Loucy (cell line): ENCODE results near the gene PILRA.
"Not testable (repeated sequence)": the region's sequence is repeated elsewhere in the genome, so short reads cannot be mapped to it uniquely, and the experiment has no call there.

Source experiments
- H2AFZ ChIP-seq: fragments of 200-600 bp; sonication (generic); 2 replicates; pipeline ENCODE4 v1.6.0; 2016; ENCODE audit warnings: antibody characterized with exemption, mild to moderate bottlenecking, low read length, moderate library complexity
- H3F3A ChIP-seq: fragments of 200-600 bp; 2 replicates; pipeline ENCODE4 v1.6.0; 2016; ENCODE audit warnings: antibody characterized with exemption, low read depth, mild to moderate bottlenecking
- H3K27me3 ChIP-seq: fragments of 200-600 bp; sonication (generic); 2 replicates; pipeline ENCODE4 v1.6.1; 2014; ENCODE audit warnings: low read length, mild to moderate bottlenecking; ENCODE audit not compliant: insufficient read depth, poor library complexity, severe bottlenecking
- H3K36me3 ChIP-seq: fragments of 200-600 bp; sonication (generic); 2 replicates; pipeline ENCODE4 v1.6.1; 2016; ENCODE audit warnings: low read length; ENCODE audit not compliant: insufficient read depth
- H3K4me1 ChIP-seq: fragments of 200-600 bp; sonication (generic); 2 replicates; pipeline ENCODE4 v1.5.1; 2014; ENCODE audit warnings: low read length, mild to moderate bottlenecking; ENCODE audit not compliant: insufficient read depth, poor library complexity, severe bottlenecking
- H3K4me2 ChIP-seq: fragments of 200-600 bp; sonication (generic); 2 replicates; pipeline ENCODE4 v1.6.0; 2014; ENCODE audit warnings: antibody characterized with exemption, low read length, low read depth, mild to moderate bottlenecking; ENCODE audit not compliant: poor library complexity, severe bottlenecking
- H3K4me3 ChIP-seq: fragments of 200-600 bp; sonication (generic); 2 replicates; pipeline ENCODE4 v1.5.1; 2014; ENCODE audit warnings: low read length, mild to moderate bottlenecking, mixed read lengths; ENCODE audit not compliant: poor library complexity, severe bottlenecking
- H3K79me2 ChIP-seq: fragments of 200-600 bp; sonication (generic); 2 replicates; pipeline ENCODE4 v1.6.1; 2014; ENCODE audit warnings: low read length; ENCODE audit not compliant: insufficient read depth
- H3K9ac ChIP-seq: fragments of 200-600 bp; sonication (generic); 2 replicates; pipeline ENCODE4 v1.6.0; 2014; ENCODE audit warnings: mild to moderate bottlenecking, low read depth, low read length, moderate library complexity; ENCODE audit not compliant: poor library complexity, severe bottlenecking
- H3K9me2 ChIP-seq: fragments of 200-600 bp; sonication (generic); replicated peaks from 2 replicates; pipeline ENCODE4 v1.6.1; 2016; ENCODE audit warnings: low read depth, low read length, mixed read lengths
- H3K9me3 ChIP-seq: fragments of 200-600 bp; sonication (generic); 2 replicates; pipeline ENCODE4 v1.6.1; 2014; ENCODE audit warnings: mild to moderate bottlenecking, antibody characterized with exemption, low read length, low read depth; ENCODE audit not compliant: insufficient read depth
- H4K20me1 ChIP-seq: fragments of 200-600 bp; sonication (generic); 2 replicates; pipeline ENCODE4 v1.6.0; 2014; ENCODE audit warnings: antibody characterized with exemption, low read length, mild to moderate bottlenecking; ENCODE audit not compliant: insufficient read depth, poor library complexity, severe bottlenecking
- CTCF ChIP-seq: fragments of 200-600 bp; sonication (generic); conservative IDR thresholded peaks from 2 replicates; pipeline ENCODE4 v1.5.1; 2014; ENCODE audit warnings: mild to moderate bottlenecking, antibody characterized with exemption, low read length
- EZH2phosphoT487 ChIP-seq: fragments of 200-600 bp; IDR thresholded peaks from 2 replicates; pipeline ENCODE4 v1.6.1; 2018; ENCODE audit warnings: antibody characterized with exemption, mild to moderate bottlenecking, moderate library complexity, borderline replicate concordance

PILRA gene

GRCh38 chr7:100373261-100373831 is at the start of gene PILRA:
PILRA (plus strand) TSS chr7:100373487; CDS start chr7:100373657, 170 bp downstream.
- Histone ChIP-seq H3K9me3 (no peaks in the 10 kb centered on the region), H2AFZ (no peak within 1 kb of the TSS), H4K20me1 (no peaks in the 10 kb centered on the region), H3F3A (no peaks in the 10 kb centered on the region), H3K9me2 (no peaks in the 10 kb centered on the region), H3K9ac (peak within 1 kb of the TSS; percentile 61), H3K27me3 (no peaks in the 10 kb centered on the region), H3K36me3 (no peaks in the 10 kb centered on the region), H3K79me2 (no peaks in the 10 kb centered on the region), H3K4me3 (peak within 1 kb of the TSS; percentile 23), H3K4me2 (peak within 1 kb of the TSS; percentile 40), H3K4me1 (peaks cover 17% of the 10 kb centered on the region)
- TF ChIP-seq CTCF: no peak
- no peak for TF ChIP-seq EZH2phosphoT487

- not testable (repeated sequence) for H3K27me3 ChIP-seq, H3K9me2 ChIP-seq, H3K4me3 ChIP-seq, H4K20me1 ChIP-seq, H2AFZ ChIP-seq, H3K79me2 ChIP-seq, H3K9ac ChIP-seq, H3K4me2 ChIP-seq, H3K4me1 ChIP-seq, H3K36me3 ChIP-seq, H3K9me3 ChIP-seq, H3F3A ChIP-seq
Measured at GRCh38 chr7:100324194-100324593, 49.1 kb upstream of the PILRA start.

- H3K9ac ChIP-seq, H3K4me2 ChIP-seq, H2AFZ ChIP-seq, H3K27me3 ChIP-seq, H3K36me3 ChIP-seq, H4K20me1 ChIP-seq, H3K79me2 ChIP-seq, H3K9me3 ChIP-seq, H3F3A ChIP-seq, H3K9me2 ChIP-seq, H3K4me3 ChIP-seq, H3K4me1 ChIP-seq: not testable (repeated sequence)
Measured at GRCh38 chr7:100325671-100326070, 47.6 kb upstream of the PILRA start.

- not testable (repeated sequence) for H3K9me2 ChIP-seq, H3K9me3 ChIP-seq, H3K9ac ChIP-seq, H3K4me1 ChIP-seq, H3F3A ChIP-seq, H3K4me2 ChIP-seq, H3K4me3 ChIP-seq, H3K27me3 ChIP-seq, H2AFZ ChIP-seq, H3K79me2 ChIP-seq, H4K20me1 ChIP-seq, H3K36me3 ChIP-seq
Measured at GRCh38 chr7:100326914-100327313, 46.4 kb upstream of the PILRA start.

GRCh38 chr7:100335566-100336466 is 37.5 kb upstream of the PILRA start:
- not testable (repeated sequence) for H3K4me1 ChIP-seq, H3K27me3 ChIP-seq, H3K4me2 ChIP-seq, H3K9me3 ChIP-seq, H3F3A ChIP-seq, H3K9me2 ChIP-seq, H3K36me3 ChIP-seq
- H3K4me3 ChIP-seq: peak overlapping the region; percentile 76
- H2AFZ ChIP-seq: peak overlapping the region; percentile 76; the same call in 1 of the 2 replicates
- H3K79me2 ChIP-seq: peaks cover 49% of the 10 kb centered on the region
- peak overlapping the region; percentile 81 for H3K9ac ChIP-seq
- peaks cover 13% of the 10 kb centered on the region for H4K20me1 ChIP-seq

GRCh38 chr7:100338083-100338696 is 35.1 kb upstream of the PILRA start:
- H3K9me2 ChIP-seq, H3K9ac ChIP-seq, H3F3A ChIP-seq, H2AFZ ChIP-seq, H3K27me3 ChIP-seq, H3K9me3 ChIP-seq, H3K4me1 ChIP-seq: not testable (repeated sequence)
- peaks cover 63% of the 10 kb centered on the region for H3K79me2 ChIP-seq
- H3K36me3 ChIP-seq: peaks cover 14% of the 10 kb centered on the region; the same call in 1 of the 2 replicates
- H3K4me2 ChIP-seq: peak overlapping the region; percentile 66
- peaks cover 25% of the 10 kb centered on the region for H4K20me1 ChIP-seq
- peak overlapping the region; percentile 51 for H3K4me3 ChIP-seq
